Body of pancreas (tissue), 4 donors: ENCODE results near the gene SELENOO.

Experiments used
- POLR2A ChIP-seq, 3 donors: fragments of 450-650 bp; IDR thresholded peaks; one replicate each; pipeline ENCODE4 v1.6.1; 2016; ENCODE audit warnings: antibody characterized with exemption in 3 of 3, mild to moderate bottlenecking in 2 of 3
- TF ChIP-seq, protein P1 (sequence below), 7 experiments: fragments of 450-650 bp in 4 of 7; fragments of 200-600 bp in 3 of 7; sonication (generic) in 3 of 7; IDR thresholded peaks; one replicate each; pipeline ENCODE4 v1.5.1; 2016 to 2019; ENCODE audit warnings: antibody characterized with exemption in 7 of 7

- TF ChIP-seq, protein P1, sequence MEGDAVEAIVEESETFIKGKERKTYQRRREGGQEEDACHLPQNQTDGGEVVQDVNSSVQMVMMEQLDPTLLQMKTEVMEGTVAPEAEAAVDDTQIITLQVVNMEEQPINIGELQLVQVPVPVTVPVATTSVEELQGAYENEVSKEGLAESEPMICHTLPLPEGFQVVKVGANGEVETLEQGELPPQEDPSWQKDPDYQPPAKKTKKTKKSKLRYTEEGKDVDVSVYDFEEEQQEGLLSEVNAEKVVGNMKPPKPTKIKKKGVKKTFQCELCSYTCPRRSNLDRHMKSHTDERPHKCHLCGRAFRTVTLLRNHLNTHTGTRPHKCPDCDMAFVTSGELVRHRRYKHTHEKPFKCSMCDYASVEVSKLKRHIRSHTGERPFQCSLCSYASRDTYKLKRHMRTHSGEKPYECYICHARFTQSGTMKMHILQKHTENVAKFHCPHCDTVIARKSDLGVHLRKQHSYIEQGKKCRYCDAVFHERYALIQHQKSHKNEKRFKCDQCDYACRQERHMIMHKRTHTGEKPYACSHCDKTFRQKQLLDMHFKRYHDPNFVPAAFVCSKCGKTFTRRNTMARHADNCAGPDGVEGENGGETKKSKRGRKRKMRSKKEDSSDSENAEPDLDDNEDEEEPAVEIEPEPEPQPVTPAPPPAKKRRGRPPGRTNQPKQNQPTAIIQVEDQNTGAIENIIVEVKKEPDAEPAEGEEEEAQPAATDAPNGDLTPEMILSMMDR (IDR thresholded peaks at IDR 0.05) = no peak
- no peak for TF ChIP-seq POLR2A (IDR thresholded peaks at IDR 0.05)
Observed at GRCh38 chr22:50153056-50153755, 47.6 kb upstream of the SELENOO start.
